GM21528 (cell line): ENCODE results near the gene NCS1.

Experiments
- ATAC-seq: cut with Tn5 transposase; IDR thresholded peaks from one replicate; pipeline ENCODE4 v1.9.1; 2021; ENCODE audit warnings: mild to moderate bottlenecking, moderate library complexity; ENCODE audit not compliant: unreplicated experiment, low FRiP score

Gene NCS1

GRCh38 chr9:130145658-130146057 lies 26.5 kb upstream of the NCS1 start:
- ATAC-seq = no peak

DNA sequence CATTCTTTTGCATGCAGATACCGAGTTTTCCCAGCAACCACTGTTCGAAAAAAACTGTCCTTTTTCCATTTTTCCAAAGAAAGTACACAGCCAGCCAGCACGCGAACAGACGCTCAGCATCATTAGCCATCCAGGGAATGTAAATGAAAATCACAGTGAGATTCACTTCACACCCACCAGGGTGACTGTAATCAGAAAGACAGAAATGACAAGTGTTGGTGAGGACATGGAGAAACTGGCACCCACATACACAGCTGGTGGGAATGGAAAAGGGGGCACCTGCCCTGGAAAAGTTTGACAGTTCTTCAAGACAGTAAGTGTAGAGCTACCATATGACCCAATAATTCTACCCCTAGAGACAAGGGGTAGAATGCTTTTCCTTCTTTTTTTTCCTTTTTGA lies 25.0 kb upstream of the NCS1 start:
- ATAC-seq = no peak

DNA sequence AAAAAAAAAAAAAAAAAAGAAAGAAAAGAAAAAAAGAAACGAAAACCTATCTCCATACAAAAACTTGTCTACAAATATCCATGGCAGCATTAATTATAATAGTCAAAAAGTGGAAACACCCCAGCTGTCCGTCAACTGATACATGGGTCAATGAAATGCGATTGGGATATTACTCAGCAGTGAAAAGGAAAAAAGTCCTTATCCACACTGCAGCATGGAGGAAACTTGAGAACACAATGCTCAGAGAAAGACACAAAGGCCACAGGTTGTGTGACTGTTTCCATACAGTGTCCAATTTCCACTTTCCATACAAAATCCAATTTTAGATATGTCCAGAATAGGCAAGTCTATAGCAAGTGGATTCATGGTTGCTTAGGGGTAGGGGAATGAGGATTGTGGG lies 24.3 kb upstream of the NCS1 start:
- no peak for ATAC-seq

GRCh38 chr9:130149031-130149430 lies 23.2 kb upstream of the NCS1 start:
- no peak for ATAC-seq

DNA sequence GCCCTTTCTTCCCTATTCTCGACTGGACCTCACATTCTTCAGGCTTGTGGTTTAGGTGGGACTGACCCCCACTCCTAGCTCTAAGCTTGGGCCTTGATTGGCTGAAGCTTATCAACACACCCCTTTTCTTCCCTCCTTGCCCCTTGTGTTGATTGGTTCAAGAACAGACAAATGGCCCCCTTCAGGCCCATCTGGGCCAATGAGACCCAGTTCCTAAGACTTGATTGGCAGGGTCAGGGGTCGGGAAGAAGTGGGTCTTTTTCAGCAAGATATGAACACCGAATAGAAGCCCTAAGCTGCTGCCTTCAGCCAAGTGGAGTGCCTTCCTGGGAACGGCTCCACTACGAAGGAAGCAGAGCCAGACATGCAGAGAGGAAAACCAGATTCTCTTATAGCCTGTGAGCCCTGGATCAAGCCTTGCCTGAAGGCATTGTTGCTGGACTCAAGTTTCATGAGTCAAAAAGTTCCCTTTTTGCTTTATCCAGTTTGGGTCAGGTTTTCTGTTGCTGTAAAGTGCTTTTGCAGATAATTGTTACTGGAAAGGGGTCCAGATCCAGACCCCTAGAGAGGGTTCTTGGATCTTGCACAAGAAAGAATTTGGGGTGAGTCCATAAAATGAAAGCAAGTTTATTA lies 22.4 kb upstream of the NCS1 start:
- ATAC-seq = no peak

DNA sequence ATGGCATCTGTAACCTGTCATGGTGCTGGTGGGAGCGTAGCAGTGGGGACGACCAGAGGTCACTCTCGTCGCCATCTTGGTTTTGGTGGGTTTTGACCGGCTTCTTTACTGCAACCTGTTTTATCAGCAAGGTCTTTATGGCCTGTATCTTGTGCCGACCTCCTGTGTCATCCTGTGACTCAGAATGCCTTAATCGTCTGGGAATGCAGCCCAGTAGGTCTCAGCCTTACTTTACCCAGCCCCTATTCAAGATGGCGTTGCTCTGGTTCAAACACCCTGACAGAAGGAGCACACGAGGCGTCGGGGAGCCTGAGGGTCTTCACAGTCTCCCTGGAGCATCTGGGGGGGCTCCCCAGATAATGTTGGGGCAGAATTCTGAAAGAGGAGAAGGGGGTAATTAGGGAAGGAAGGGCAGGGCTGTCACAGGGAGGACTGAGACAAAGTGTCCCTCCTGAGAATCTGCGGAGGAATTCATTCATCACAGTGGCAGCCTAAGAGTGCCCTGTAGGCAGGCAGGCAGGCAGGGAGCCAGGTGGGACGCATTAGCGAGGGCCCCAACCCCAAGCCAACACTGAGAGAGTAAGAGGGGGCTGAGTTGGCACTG lies 21.3 kb upstream of the NCS1 start:
- no peak for ATAC-seq

DNA sequence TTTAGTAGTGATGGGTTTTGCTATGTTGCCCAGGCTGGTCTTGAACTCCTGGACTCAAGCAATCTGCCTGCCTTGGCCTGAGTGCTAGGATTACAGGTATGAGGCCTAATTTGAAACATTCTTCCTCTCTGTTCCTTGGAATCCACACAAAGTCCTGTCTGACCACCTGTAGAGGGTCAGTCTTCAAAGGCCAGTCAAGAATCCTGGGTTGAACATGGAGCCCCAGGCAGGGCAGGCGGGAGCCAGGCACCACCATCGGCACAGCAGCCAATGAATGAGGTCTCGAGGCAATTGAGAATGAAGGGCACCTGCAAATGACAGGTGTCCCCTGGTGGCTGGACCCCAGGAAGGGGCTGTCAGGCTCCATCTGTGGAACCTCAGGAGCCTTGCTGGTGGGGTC lies 17.4 kb upstream of the NCS1 start:
- ATAC-seq = no peak

DNA sequence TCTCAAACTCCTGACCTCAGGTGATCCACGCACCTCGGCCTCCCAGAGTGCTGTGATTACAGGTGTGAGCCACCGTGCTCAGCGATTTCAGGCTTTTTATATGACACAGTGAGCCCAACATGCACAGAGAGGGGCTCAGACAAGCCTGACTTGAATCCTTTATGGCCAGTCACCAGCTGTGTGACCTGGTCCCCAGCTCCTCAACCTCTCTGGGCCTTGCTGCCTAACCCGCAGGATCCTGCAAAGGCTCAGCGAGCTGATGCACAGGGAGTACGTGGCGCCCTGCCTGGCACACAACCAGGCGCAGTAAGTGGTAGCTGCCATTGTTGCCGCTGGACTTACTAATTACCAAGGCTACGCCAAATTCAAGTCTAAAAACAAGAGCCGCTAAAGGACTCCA lies 16.6 kb upstream of the NCS1 start:
- no peak for ATAC-seq

- ATAC-seq = no peak
Measured at GRCh38 chr9:130156672-130157071, 15.5 kb upstream of the NCS1 start.

DNA sequence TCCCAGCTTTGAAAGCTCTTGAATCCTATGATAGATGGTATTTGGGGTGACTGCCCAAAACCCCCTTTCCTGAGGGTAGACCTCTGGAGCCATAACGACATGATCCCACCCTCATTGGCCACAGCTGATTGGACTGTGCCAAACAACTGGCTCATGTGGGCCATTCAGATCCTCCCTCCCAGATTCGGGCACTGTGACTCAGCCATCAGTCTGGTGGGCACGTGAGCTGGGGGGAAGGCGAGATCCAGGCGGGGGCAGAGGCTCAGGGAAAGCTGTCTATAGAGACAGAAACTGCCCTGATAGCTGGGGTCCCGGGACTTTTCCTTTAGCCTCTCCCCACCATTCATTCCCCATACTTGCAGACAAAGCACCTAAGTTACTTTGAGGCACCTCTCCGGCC lies 15.1 kb upstream of the NCS1 start:
- no peak for ATAC-seq

DNA sequence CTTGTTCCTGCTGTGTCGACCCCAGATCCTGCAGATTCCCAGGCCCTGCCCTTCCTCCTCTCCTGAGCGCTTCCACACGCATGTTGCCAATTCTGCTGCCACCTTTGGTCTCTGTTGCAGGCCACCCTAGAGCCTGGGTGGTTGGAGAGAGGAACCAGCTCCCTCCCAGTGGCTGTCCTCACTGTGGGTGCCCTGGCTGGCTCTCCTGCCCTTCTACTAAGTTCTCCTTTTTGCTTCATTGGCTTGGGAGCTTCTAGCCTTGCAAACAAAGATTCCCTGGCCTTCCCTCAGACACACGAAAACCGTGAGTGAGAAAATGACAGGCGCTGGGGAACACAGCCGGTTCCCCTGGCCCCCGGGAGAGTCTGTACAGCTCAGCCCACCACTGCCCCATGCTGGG lies 14.2 kb upstream of the NCS1 start:
- ATAC-seq = no peak

GRCh38 chr9:130159057-130159456 lies 13.1 kb upstream of the NCS1 start:
- ATAC-seq = no peak

DNA sequence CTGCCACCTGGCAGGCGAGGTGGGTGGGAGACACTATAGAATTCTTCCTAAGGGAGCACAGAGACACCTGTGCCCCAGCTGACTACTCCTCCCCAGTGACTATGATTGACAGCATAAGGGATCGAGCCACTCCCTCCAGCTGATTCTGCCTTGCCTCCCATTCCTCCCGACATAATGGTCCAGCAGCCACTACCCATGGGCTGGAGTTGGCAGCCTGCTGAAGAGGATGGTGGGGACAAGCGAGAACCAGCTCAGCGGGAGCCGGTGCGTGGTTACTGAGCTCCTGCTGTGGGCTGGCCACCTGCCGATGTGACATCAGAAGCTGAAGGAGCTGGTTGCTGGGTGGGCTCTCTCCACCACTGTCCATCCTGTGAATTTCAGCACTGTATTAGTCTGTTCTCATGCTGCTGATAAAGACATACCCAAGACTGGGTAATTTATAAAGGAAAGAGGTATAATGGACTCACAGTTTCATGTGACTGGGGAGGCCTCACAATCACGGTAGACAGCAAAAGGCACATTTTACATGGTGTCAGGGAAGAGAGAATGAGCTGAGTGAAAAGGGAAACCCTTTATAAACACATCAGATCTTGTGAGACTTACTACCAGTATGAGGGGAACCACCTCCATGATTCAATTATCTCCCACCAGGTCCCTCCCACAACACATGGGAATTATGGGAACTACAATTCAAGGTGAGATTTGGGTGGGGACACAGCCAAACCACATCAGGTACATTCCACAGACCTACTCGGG lies 12.1 kb upstream of the NCS1 start:
- ATAC-seq = no peak

GRCh38 chr9:130160862-130161470 lies 11.2 kb upstream of the NCS1 start:
- ATAC-seq = no peak

DNA sequence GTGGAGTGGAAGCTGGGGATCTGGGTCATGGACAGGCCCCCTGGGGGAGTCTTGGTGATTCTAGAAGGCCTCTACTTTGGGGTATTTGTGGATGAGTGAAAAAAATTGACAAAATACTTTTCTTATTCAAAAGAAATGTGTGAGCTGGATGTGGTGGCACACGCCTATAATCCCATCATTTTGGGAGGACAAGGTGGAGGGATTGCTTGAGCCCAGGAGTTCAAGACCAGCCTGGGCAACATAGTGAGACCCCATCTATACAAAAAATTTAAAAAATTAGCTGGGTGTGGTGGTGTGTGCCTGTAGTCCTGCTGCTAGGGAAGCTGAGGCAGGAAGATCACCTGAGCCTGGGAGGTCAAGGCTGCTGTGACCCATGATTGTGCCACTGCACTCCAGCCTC lies 6.6 kb upstream of the NCS1 start:
- no peak for ATAC-seq

DNA sequence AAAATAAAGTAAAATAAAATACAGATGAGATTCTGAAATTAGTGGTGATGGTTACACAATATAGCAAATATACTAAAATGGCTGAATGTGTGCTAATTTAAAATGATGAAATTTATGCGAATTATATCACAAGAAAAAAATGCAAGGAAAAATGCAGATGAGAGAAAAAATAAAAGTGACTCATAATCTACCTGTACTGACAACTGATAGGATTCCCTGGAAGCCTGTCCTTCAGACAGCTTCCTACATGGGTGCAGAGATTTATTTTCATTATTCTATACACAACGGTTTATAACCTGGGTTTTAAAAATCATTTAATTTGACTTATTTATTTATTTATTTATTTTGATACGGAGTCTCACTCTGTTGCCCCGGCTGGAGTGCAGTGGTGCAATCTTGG lies 5.8 kb upstream of the NCS1 start:
- ATAC-seq = no peak

DNA sequence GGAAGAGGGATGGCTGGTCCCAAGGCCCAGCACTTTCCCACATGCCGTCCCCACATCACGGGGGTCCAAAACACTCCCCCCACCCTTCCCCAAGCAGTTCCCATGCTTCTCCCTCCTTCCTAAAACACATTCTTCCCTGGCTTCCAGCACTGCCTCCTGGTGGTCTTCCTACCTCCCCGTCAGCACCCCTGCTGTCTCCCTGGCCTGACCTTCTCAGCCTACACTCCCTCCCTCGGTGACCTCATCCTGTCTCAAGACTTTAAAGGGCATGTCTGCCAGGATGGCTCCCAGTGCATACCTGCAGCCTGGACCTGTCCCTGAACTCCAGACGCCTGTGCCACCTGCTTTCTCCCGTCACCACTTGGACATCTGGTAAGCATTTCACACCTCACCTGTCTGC lies 4.3 kb upstream of the NCS1 start:
- ATAC-seq = no peak

- no peak for ATAC-seq
Measured at GRCh38 chr9:130171226-130172148, 717 bp upstream of the NCS1 start.

GRCh38 chr9:130172858-130173665 lies 858 bp downstream of the NCS1 start:
- no peak for ATAC-seq

DNA sequence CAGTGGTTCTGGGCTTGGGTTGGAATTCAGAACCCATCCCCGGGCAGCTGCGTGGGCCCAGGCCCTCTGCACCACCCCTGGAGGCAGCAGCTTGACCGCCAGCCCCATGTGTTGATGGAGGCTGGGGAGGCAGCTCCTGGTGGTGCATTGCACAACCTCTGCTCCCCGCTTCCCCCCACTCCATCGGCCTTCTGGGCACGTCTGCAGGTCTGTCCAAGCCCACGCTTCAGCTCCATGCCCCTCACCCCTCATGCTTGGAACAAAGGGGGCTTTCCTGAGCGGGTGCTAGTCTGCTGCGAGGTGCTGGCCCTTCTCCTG lies 1.4 kb downstream of the NCS1 start:
- no peak for ATAC-seq
